NOMO-1 treated with dmso at 0.1 percent for 144 hours (cell line): ENCODE measurements around the gene KPNA6.
"Not testable (repeated sequence)": the region's sequence is repeated elsewhere in the genome, so short reads cannot be mapped to it uniquely, and the experiment has no call there.

Experiments
- DNase-seq: peaks from one replicate; lab custom pipeline; 2025; ENCODE audit not compliant: unreplicated experiment; lab: John Stamatoyannopoulos, UW

KPNA6 gene

GRCh38 chr1:32138965-32139364 is 31.1 kb downstream of the KPNA6 start:
- no peak for DNase-seq

- DNase-seq, result no peak
Measured at GRCh38 chr1:32142446-32143301, 34.8 kb downstream of the KPNA6 start.

GRCh38 chr1:32143302-32143695 is 35.4 kb downstream of the KPNA6 start:
- DNase-seq, result not testable (repeated sequence)

GRCh38 chr1:32144033-32144432 is 36.2 kb downstream of the KPNA6 start:
- DNase-seq, result no peak

- not testable (repeated sequence) for DNase-seq
Measured at GRCh38 chr1:32147799-32148198, 39.9 kb downstream of the KPNA6 start.

- no peak for DNase-seq
Measured at GRCh38 chr1:32150847-32151246, 43.0 kb downstream of the KPNA6 start.

GRCh38 chr1:32151319-32151787 is 43.5 kb downstream of the KPNA6 start:
- DNase-seq, result no peak

- no peak for DNase-seq
Measured at GRCh38 chr1:32159189-32159588, 51.3 kb downstream of the KPNA6 start.

- no peak for DNase-seq
Measured at GRCh38 chr1:32163405-32163804, 55.5 kb downstream of the KPNA6 start.

GRCh38 chr1:32165633-32166032 is 57.8 kb downstream of the KPNA6 start:
- DNase-seq, result not testable (repeated sequence)

GRCh38 chr1:32170991-32171390 is 63.1 kb downstream of the KPNA6 start:
- no peak for DNase-seq

- DNase-seq, result no peak
Measured at GRCh38 chr1:32172621-32173245, 64.9 kb downstream of the KPNA6 start.

- peak; percentile 58 for DNase-seq
Measured at GRCh38 chr1:32178380-32179192, 70.7 kb downstream of the KPNA6 start.

- no peak for DNase-seq
Measured at GRCh38 chr1:32179193-32179442, 71.3 kb downstream of the KPNA6 start.

GRCh38 chr1:32179443-32180185 is 71.8 kb downstream of the KPNA6 start, which contains the start of gene TXLNA:
TXLNA (plus strand) TSS chr1:32179675; CDS start chr1:32180346, 671 bp downstream.
- DNase-seq, result peak; percentile 91

- DNase-seq, result no peak
Measured at GRCh38 chr1:32180186-32181060, 72.6 kb downstream of the KPNA6 start.

GRCh38 chr1:32181065-32181464 is 73.2 kb downstream of the KPNA6 start:
- no peak for DNase-seq

- DNase-seq, result no peak
Measured at GRCh38 chr1:32181563-32181962, 73.7 kb downstream of the KPNA6 start.

- DNase-seq, result no peak
Measured at GRCh38 chr1:32182060-32182459, 74.2 kb downstream of the KPNA6 start.

- no peak for DNase-seq
Measured at GRCh38 chr1:32184650-32185049, 76.8 kb downstream of the KPNA6 start.
